IPS-NIHi11 (cell line): ENCODE data around the gene RABGGTA.
A peak's percentile ranks its signal among the peaks of the same experiment; 100 is the strongest.

Experiments
- DNase-seq: peaks from one replicate; pipeline ENCODE4 v3.0.0; 2012; ENCODE audit warnings: mixed read lengths, low spot score

RABGGTA gene

DNA sequence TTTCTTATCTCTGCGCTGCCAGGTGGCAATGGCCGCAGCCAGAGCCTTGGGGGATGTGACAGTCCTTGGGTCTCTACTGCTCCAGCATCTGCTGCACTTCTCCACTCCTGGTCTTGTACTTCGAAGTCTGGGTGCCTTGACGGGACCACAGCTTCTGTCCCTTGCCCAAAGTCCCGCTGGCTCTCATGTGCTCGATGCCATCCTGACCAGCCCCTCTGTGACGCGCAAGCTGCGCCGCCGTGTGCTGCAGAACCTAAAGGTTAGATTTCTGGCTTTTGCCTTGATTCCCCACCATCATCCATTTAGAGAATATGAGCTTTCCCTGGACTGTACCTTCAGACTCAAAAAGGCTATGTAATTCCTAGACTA lies 32.6 kb upstream of the RABGGTA start:
- no peak for DNase-seq

DNA sequence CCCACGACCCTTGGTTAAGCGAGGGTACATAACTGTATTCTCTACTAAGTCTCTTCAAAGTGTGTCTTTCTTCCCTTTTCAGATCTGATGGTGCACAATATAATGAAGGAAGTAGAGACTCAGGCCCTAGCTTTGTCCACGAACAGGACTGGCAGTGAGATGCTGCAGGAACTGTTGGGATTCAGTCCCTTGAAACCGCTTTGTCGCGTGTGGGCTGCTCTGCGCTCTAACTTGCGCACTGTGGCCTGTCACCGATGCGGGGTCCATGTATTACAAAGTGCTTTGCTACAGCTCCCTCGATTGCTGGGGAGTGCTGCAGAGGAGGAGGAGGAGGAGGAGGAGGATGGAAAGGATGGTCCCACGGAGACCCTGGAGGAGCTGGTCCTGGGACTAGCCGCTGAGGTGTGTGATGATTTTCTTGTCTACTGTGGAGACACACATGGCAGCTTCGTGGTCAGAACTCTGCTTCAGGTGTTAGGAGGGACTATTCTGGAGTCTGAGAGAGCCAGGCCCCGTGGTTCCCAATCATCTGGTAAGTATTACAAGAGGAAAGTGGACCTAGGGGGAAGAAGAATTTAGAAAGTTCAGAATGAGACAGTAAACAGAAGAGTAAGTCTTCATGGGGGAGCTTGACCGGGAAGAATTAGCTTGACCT lies 29.1 kb upstream of the RABGGTA start:
- no peak for DNase-seq

DNA sequence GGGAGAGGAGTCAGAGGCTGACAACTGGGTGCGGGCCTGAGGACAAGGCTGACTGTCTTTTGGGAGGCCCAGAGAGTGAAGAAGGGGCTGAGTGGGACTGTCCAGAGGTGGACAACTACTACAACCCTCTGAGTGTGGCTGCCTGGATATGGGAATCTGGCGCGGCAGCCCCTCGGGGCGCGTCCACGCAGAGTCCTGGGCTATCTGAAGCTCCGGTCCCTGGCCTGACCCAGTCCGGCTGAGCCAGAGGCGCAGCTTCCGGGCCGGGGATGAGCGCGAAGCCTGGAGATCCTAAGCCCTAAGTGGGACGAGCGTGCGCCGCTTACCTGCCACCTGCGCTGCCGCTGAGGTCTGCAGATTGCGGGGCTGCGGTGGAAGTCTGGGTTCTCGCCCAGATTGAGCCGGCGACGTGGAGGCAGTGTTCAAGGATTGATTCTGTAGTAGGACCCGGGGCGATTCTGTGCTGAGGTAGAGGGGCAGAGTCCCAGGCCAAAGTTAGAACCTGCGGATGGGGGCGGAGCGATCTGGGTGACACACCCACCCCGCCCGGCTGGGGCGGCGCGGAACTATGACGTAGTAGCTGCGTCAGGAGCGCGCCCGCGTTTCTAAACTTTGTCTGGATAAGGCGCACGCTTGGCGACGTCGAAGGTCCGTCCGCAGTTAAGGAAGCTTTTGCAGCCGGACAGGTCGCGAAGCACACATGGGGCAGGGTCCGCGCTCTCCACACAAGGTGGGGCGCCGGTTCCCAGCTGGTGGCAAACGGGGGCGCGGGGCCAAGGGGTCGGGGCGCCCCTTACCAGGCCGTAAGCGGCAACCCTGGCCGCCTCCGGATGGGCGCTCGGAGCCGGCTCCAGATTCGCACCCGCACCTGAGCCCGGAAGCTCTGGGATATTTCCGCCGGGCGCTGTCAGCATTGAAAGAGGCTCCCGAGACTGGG lies 28.1 kb upstream of the RABGGTA start, which contains the start of the genes DHRS1 and NOP9:
TSS of gene DHRS1 (minus strand) at position 526 of the 937 bp plus-strand sequence. CDS start 674 bp downstream, outside the sequence.
TSS of gene NOP9 (plus strand) at position 596 of the 937 bp plus-strand sequence. CDS start at position 701, 105 bp downstream.
- peak; percentile 98 for DNase-seq

DNA sequence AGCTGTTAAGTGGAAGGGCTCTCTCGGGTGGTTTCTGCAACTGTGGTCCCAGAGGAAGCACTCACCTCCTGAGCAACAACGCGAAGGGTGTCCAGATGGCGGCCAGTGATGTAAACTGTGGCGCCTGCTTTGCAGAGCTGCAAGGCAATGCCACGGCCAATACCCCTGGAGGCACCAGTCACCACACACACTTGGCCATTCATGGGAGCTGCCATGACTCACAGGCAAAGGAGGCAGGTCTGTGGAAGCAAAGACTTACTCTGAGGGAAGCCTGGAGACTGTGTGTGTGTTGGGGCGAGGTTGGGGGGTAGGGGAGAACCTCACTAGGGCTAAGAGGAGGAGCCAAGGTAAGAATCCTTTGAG lies 27.5 kb upstream of the RABGGTA start:
- no peak for DNase-seq

DNA sequence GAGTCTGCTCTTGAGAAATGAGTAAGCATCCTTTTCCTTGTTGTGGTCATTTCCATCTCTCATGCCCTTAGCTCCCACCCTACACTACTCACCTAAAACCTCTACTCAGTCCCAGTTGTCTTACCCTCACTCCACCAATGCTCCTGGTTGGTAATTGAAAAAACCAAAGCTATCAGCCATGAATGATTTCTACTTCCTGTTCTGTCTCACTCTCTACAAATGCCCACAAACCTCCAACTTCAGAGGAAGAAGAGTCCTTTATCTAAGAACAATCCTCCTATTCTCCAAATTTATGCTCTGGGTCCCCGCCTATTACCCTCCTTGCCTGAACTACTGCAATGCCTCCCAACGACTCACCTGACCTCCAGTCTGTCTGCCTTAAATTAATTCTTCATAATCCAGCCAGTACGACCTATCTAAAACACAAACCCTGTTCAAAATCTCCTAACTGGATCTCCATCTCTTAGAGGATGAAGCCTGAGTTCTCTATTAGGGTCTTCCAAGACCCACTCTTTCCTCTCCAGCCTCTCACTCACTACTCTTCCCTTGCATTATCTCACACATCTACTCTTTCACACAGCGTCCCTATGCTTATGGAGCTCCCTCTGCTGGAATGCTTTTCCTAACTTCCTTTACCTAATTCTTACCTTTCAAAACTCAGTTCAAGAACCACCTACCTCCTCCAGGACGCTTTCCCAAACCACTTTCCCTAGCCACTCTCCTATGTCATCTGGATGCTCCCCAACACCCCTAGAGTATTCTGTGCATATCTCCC lies 26.0 kb upstream of the RABGGTA start:
- peak; percentile 52 for DNase-seq

DNA sequence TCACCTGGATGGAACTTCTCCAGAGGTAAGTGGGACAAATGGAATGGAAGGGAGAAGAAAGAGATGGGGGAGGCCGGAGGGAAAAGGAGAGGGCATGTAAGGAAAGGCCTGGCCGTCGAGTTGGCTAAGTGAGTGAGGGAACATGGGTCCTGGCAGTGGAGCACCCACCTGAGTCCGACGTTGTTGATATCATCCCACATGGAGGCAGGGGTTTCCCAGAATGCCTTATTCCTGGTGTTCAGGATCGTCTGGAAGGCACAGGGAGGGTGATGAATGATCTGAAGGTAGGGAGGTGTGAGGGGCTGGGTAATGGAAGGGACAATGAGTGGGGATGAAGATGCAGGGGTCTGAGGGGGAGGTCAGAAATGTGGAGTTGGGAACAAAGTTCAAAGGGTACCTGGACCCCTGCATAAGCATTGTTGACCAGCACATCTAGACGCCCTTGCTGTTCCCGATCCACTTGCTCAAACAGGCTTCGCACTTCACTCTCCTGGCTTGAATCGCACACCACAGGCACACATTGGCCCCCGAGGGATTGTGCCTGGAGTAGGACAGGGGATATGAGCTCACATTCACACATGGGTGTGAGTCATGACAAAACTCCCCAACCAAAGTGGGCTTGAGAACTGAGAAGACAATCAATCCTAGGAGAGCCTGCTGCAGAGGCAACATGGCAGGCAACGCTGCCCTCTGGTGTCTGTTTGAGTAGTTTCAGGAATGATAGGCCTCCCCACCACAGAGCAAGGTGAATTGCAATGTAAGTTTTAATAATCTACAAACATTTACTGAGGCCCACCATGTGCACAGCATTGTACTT lies 25.2 kb upstream of the RABGGTA start:
- peak; percentile 76 for DNase-seq

DNA sequence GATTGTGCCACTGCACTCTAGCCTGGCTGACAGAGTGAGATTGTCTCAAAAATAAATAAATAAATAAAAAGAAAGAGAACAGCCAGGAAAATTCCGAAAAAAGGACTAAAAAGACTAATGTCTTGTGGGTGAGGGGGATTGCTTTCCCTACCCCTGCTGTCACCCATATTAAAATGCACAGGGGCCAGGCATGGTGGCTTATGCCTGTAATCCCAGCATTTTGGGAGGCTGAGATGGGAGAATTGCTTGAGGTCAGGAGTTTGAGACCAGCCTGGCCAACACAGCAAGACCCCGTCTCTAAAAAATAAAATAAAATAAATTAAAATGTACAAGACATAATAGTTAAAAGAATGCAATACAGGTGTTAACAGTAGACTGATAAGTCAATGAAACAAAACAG lies 22.1 kb upstream of the RABGGTA start:
- no peak for DNase-seq

DNA sequence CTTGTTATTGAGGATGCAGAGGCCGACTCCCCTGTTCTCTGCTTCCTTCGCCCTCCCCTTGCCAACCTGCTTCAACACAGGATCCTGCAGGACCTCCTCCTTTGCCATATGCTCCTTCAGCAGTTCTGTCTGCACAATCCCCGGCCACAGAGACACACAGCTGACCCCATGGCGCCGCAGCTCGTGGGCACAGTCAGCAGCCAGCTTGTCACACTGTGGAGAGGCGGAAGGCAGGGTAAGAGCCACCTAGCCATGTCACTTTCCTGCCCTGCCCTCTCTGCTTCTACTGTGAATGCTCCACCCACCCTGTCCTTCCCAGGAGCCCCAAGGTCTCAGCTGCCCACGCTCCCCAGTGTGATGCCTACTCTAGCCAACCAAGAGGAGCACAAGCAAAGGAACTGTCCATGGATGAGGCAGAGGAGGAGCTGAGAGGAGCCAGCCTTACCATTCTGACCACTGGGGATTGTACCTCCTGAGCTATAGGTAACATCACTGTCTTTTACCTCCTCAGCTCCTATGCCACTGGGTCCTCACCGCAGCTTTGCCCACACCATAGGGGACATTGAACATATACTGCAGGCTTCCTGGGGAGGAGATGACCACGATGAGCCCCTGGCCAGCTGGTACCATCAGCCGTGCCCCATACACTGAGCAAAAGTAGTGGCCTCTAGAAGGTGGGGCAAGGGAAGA lies 20.9 kb upstream of the RABGGTA start:
- DNase-seq = no peak

DNA sequence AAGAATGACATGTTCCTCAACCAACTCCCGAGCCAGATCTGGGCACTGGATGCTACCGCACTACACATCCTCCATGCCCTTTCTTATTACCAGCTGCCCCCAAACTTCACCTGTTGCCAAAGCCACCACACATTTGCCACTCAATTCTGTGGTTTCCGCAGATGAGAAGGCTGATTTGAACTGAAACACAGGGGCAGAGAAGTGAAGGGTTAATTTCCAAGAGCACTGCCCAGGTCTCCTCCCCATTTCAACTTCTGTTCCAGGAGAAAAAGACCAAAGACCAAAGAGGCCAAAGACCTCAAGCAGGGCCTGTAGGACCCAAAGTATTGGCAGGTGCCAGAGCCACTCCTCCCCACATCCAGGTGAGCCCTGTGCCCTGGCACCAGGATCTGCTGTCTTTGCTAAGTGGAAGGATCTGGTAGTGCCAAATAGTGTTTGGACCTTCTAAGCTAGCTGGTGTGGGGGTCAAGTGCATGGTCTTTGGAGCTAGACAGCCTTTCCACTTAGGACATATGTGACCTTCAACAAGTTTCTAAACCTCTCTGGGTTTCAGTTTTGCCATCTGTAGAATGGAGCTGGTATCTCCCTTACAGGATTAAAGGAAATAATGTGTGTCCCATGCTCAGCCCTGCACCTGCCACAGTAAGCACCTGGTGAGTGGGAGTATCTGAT lies 20.2 kb upstream of the RABGGTA start:
- no peak for DNase-seq

DNA sequence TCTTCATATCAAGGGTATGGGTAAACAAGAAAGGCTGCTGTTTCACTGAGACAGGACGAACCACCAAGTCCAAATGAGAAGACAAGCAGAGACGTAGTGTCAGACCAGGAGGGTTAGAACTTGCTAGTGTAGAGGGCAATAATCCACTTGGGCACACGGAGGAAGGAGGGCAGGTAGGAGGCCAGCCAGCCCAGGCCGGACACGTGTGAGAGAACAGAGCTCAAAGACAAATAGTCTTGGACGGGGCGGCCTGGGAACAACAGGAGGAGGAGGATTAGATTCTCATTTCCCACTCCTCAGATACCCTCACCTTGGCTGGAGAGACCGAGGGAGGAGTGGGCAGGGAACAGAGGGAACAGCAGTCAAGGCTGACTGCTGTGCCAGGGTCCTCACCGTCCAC lies 19.3 kb upstream of the RABGGTA start:
- no peak for DNase-seq

DNA sequence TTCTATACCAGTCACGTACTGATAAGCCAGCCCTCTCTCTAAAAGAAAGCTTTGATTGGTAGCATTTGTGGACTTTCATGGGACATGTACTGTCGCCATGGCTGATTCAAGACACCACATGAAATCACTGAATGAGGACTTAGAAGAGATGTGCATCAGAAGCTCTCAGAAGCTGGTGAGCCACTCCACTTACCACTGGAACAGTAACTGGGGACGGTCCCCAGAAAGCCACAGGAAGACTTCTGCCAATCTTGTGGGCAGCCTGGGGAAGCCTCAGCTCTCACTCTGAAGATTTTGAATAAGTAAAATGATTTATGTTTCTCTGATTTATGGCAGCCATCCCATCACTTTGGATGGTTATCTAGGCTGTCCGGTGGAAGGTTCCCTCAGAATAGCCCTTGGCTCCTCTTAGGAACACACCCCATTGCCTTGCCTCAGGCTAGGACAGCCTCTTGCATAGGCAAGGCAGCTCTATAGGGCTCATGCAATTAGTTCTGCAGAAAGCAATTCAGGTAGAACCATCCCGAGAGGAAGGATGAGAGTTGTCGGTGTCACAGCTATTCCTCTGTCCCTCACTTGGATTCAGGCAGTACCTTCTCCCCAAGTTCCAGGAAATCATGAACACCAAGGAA lies 18.4 kb upstream of the RABGGTA start:
- DNase-seq = no peak

DNA sequence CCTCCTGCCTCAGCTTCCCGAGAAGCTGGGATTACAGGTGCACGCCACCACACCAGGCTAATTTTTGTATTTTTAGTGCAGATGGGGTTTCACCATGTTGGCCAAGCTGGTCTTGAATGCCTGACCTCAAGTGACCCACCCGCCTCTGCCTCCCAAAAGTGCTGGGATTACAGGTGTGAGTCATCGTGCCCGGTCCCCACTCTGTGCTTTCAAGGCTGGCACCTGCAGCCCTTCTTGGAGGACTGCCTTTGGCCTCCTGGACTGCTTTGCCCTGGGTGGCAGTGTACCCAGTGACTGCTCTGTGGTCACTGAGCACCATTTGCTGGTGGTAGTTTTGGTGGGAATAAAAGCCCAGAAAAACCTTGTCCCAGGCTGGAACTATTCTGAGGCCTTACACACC lies 15.6 kb upstream of the RABGGTA start:
- DNase-seq = no peak

DNA sequence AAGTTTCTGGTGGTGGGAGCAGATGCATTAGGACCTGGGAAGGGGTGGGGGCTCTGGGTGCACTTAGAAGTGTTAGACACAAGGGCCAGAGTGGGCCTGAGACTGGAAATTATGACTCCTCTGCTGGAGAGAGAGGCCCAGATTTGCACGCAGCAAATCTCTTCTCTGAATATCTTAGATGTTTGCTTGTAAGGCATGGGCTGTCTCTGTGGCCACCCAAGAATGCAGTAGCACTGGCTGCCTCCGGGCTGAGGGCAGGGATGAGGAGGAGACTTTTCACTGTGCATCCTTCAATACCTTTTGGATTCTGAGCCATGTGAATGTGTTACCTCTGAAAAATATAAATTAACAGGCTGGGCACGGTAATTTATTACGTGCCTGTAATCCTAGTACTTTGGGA lies 14.0 kb upstream of the RABGGTA start:
- no peak for DNase-seq

DNA sequence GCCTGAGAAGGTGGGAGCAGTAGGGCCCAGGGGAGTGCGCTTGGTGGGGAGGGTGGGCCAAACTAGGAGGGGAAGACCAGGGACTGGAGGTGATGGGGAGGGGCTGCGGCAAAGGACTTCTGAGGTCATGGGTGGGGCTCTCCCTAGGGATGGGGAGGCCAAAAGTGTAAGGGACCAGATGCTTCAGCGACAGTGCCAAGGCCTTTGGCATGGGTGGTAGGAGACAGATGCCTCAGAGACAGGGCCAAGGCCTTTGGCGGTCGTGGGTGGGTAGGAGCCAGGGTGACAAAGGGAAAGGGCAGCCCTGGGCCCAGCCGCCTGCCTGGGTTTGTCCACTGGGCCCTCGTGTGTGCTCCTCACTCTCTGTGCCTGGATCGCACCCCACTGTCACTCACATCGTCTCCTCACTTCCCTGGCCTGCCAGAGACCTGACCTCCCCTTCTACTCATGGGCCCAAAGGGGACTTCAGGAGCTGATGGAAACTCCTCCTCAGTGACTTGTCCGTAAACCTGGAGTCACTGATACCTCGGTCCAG lies 13.2 kb upstream of the RABGGTA start:
- no peak for DNase-seq

DNA sequence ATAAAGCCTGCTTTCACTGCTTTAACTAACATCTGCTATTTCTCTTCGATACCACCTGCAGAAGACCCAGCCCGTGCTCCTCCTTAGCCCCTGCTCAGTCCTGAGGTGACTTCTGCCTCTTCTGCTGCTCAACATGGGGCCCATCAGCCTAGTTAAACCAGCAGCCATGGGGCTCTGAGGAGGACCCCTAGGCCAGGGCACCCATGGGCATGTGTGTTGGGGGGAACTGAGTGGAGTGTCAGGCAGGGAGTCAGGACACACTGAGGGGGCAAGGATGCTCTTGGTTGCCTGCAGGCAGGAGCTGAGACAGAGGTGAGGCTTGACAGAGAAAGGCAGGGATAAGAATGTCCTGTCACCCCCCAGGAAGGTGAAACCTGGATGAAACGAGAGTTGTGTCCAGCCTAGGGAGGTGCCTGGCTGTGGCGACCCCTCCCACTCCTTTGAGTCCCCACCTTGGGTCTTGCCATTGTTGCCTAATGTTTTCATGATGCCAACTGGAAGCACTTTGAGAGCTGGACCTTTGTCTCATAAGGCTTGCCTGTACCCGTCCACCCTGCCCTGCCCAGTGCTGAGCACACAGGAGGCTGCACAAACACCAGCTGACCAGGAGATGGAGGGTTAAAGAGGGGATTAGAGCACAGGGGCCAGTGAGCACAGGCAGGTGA lies 12.5 kb upstream of the RABGGTA start:
- no peak for DNase-seq

DNA sequence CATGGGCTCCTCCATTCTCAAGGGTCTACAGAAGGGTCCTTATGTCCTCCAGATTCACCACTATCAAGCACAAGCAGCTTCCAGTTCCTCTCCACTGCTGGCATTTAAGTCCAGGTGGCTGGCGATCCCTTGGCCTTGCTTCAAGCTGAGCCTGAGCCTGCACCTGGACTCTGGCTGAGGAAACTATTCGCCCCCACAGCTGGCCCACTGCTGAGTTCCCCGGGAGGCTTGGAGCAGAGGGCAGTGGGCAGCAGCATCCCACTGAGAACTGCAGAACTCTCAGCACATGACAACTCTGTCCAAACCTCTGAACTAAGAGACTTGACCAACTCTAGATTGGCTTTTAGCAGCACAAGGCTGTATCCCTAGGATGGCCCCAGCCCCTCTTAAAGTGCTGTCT lies 11.3 kb upstream of the RABGGTA start:
- no peak for DNase-seq

DNA sequence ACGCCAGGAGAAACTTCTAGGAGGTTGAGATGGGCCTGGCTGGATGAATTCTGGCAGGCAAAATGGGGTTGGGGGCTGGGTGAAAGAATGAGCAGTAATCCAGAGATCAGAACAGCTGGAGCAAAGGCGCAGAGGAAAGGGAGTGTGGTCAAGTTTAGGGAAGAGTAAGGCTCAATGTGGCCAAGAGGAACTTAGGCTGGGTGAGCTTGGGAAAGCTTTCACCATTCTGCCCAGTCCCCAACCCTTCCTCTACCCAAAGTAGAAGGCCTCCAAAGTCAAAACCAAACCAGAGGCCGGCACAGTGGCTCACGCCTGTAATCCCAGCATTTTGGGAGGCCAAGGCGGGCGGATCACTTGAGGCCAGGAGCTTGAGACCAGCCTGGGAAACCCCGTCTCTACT lies 10.2 kb upstream of the RABGGTA start:
- no peak for DNase-seq

DNA sequence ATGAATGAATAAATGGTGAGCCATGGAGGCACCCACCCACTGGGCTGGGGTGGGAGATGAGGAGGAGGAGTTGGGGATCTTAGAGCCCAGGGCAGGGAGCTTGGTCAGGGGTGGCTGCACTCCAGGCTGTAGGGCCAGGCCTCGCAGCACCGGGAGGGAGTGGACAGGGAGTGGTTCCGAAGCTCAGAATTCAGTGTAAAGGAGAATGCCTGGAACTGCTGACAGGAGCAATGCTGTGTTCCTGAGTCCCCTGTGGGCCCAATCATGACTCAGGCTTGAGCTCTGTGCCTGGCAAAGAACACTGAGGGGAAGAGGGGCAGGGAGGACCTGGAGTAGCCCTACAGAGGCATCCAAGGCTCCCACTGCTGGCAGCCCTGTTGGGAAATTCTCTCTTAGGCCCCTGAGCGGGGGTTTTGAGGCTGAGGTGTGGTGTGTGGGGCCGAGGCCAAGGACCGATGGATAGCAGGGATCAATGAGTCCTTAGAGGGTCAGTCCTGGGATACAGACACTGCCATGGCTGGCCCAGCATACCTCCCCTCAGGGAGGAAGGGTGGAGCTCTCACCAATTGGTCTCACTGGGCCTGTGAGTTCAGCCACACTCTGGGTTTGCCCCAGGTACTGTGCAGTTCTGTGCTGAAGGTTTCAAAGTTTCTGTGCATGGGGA lies 9.5 kb upstream of the RABGGTA start:
- DNase-seq = no peak
